Thoracic aorta (tissue), 2 donors: ENCODE results near the gene MBIP. TPM values are rescaled to one million over a fixed set of nuclear protein-coding genes. Genes with fewer than 3 reads are reported as not detected.
"Not testable (repeated sequence)": the region's sequence is repeated elsewhere in the genome, so short reads cannot be mapped to it uniquely, and the experiment has no call there.

ENCODE experiments used
- ATAC-seq: fragments of 150-250 bp; one replicate; pipeline ENCODE4 v1.8.0; 2017; ENCODE audit warnings: low read depth; ENCODE audit not compliant: insufficient number of reproducible peaks, low FRiP score
- DNase-seq: peaks from one replicate; pipeline ENCODE4 v3.0.0-alpha.2; 2020; ENCODE audit warnings: low spot score
- H3K27ac ChIP-seq, 2 donors: fragments of 200-600 bp; sonication (generic); 1 replicate in 1 of 2; 2 replicates in 1 of 2; pipeline ENCODE4 v1.5.1; 2016; ENCODE audit warnings: mild to moderate bottlenecking in 2 of 2, moderate library complexity in 2 of 2
- H3K27me3 ChIP-seq: fragments of 200-600 bp; sonication (generic); replicated peaks from 2 replicates; pipeline ENCODE4 v1.6.0; 2016; ENCODE audit warnings: mild to moderate bottlenecking; ENCODE audit not compliant: insufficient read depth
- H3K36me3 ChIP-seq: fragments of 200-600 bp; sonication (generic); one replicate; pipeline ENCODE4 v1.5.1; 2016
- H3K4me1 ChIP-seq, 2 donors: fragments of 200-600 bp; sonication (generic); 1 replicate in 1 of 2; 2 replicates in 1 of 2; pipeline versions ENCODE4 v1.5.1 to v1.6.0; 2016; ENCODE audit warnings: low read depth in 2 of 2, mild to moderate bottlenecking in 1 of 2; ENCODE audit not compliant: control insufficient read depth in 1 of 2
- H3K4me3 ChIP-seq: fragments of 200-600 bp; sonication (generic); 2 replicates; pipeline ENCODE4 v1.5.1; 2016; ENCODE audit warnings: mild to moderate bottlenecking
- H3K9me3 ChIP-seq: fragments of 200-600 bp; sonication (generic); 2 replicates; pipeline ENCODE4 v1.5.1; 2016
- CTCF ChIP-seq: fragments of 200-600 bp; sonication (generic); IDR thresholded peaks from one replicate; pipeline ENCODE4 v1.5.1; 2019; ENCODE audit warnings: antibody characterized with exemption
- total RNA-seq, 2 donors: library from RNA; depleted of rRNA; stranded (reverse); fragments of >200 nt; gene quantifications; one replicate each; pipeline versions ENCODE4 v1.1.0 to v1.2.3, GENCODE V29; 2016

The MBIP gene
- total RNA-seq, 2 donors from 2014 or later: 22.7 to 23.4 TPM

- H3K36me3 ChIP-seq: no peaks in the 10 kb centered on the region
- DNase-seq: no peak
- no peak for TF ChIP-seq CTCF
- no peak for ATAC-seq
- no peak overlapping the region for H3K27ac ChIP-seq
- H3K4me1 ChIP-seq: no peaks in the 10 kb centered on the region
- H3K27me3 ChIP-seq: no peaks in the 10 kb centered on the region
- H3K9me3 ChIP-seq: no peaks in the 10 kb centered on the region
- no peak overlapping the region for H3K4me3 ChIP-seq
Observed at GRCh38 chr14:36339816-36340215, 19.4 kb upstream of the MBIP start.

DNA sequence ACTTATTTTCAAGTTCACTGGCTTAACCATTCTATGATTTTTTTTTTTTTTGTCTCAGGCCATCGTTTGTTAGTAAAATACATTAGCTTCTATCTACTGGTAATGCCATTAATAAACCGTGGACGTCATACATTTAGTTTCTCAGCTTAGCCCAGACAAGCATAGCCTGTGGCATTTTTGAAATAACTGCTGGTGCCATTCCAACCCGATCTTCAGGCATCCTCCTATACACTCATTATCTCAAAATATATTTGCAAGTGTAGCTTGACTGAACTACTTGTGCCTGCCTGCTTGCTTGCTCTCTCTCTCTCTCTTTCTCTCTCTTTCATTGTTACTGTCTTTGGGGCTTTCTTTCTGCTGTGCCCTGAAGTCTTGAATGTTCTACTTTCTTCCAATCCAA is 12.7 kb upstream of the MBIP start:
- DNase-seq (no peak), ATAC-seq (no peak)
- no peak overlapping the region for H3K27ac ChIP-seq
- no peak for TF ChIP-seq CTCF
- no peaks in the 10 kb centered on the region for H3K27me3 ChIP-seq
- H3K4me3 ChIP-seq: no peak overlapping the region
- no peaks in the 10 kb centered on the region for H3K9me3 ChIP-seq
- no peaks in the 10 kb centered on the region for H3K4me1 ChIP-seq
- H3K36me3 ChIP-seq: no peaks in the 10 kb centered on the region

GRCh38 chr14:36327573-36327972 is 7.1 kb upstream of the MBIP start:
- not testable (repeated sequence) for H3K9me3 ChIP-seq, H3K4me1 ChIP-seq, H3K36me3 ChIP-seq, ATAC-seq, H3K4me3 ChIP-seq, DNase-seq, H3K27me3 ChIP-seq, H3K27ac ChIP-seq

GRCh38 chr14:36325853-36326252 is 5.4 kb upstream of the MBIP start:
- TF ChIP-seq CTCF: no peak
- Histone ChIP-seq H3K4me1 (no peaks in the 10 kb centered on the region), H3K36me3 (no peaks in the 10 kb centered on the region), H3K27me3 (no peaks in the 10 kb centered on the region), H3K9me3 (no peaks in the 10 kb centered on the region), H3K27ac (no peak overlapping the region), H3K4me3 (no peak overlapping the region)
- DNase-seq (no peak), ATAC-seq (no peak)

DNA sequence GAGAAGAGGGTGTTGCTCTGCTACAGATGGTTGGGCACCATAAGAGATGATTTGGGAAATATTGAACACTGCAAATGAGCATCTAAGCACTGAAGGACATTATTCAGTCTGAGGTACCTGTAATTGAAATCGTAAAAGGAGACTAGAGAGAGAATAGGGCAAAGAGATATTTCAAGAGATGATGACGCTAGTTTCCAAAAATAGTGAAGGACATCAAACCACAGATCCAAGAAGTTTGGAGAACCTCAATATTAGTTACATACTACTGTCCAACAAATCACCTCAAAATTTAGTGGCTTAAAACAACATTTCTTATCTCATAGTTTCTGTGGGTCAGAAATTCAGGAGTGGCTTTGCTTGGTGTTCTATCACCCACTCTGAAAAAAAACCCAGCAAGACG is 4.5 kb upstream of the MBIP start:
- Histone ChIP-seq H3K27me3 (no peaks in the 10 kb centered on the region), H3K36me3 (no peaks in the 10 kb centered on the region), H3K9me3 (no peaks in the 10 kb centered on the region), H3K4me3 (no peak overlapping the region), H3K4me1 (no peaks in the 10 kb centered on the region), H3K27ac (no peak overlapping the region)
- TF ChIP-seq CTCF: no peak
- DNase-seq: no peak
- ATAC-seq: no peak

DNA sequence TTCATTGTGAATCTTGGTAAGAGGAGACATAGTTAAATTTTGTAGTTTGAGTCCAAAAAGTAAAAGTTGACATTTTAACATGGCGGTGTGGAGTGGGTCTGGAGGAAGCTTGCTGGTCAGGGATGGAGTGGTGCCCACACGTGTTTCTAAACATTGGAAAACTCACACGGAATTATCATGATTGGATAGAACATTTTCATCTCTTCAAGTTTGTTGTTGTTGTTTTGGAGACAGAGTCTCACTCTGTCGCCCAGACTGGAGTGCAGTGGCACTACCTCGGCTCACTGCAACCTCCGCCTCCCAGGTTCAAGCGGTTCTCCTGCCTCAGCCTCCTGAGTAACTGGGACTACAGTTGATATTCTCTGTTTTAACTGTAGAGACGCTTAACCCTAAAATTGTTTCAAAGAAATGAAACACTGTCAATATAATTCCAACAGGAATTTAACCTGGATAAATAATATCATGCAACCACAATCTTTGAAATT is 502 bp upstream of the MBIP start:
- peaks cover 12 to 19% of the 10 kb centered on the region in 2 donors for H3K4me1 ChIP-seq
- H3K4me3 ChIP-seq: peak overlapping the region; percentile 85
- no peak overlapping the region for H3K27ac ChIP-seq
- TF ChIP-seq CTCF: no peak
- H3K27me3 ChIP-seq: no peaks in the 10 kb centered on the region
- H3K36me3 ChIP-seq: no peaks in the 10 kb centered on the region
- no peaks in the 10 kb centered on the region for H3K9me3 ChIP-seq
- ATAC-seq: no peak
- no peak for DNase-seq
